B cell (primary cell): ENCODE results near the gene DNAH8.

Source experiments
- EZH2 ChIP-seq: IDR thresholded peaks from 2 replicates; pipeline ENCODE4 v1.6.1; 2012; ENCODE audit warnings: borderline replicate concordance, low read depth, mild to moderate bottlenecking, moderate library complexity, low read length; ENCODE audit not compliant: insufficient read depth, poor library complexity, severe bottlenecking
- TF ChIP-seq, protein P1 (sequence below): fragments of 200-600 bp; IDR thresholded peaks from one replicate; pipeline ENCODE4 v1.8.0; 2022; ENCODE audit warnings: antibody characterized with exemption, mild to moderate bottlenecking

DNA sequence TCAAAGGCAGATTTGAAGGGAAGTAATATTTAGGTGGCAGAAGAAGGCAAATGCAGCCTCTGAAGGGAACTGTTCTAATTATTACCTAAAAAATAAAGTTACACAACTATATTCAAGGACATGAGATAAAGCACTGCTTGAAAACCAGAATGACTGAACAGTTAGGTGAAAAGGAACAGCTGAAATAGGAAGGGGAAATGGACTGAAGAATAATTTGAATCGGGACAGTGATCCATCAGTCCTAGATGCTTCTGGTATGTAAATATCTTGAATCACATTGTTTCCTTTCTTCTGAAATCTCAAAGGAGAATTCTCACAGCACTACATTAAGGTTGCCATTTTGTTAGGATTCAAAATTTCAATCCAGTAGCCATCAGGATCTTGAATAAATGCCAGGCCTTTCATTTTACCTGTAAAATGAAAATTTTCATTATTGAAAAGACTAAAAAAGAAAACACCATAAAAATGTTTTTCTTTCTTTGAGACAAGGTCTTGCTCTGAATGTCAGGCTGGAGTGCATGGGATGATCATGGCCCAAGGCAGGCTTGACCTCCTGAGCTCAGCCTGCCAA, 38.1 kb upstream of the DNAH8 start:
- TF ChIP-seq, protein P1, sequence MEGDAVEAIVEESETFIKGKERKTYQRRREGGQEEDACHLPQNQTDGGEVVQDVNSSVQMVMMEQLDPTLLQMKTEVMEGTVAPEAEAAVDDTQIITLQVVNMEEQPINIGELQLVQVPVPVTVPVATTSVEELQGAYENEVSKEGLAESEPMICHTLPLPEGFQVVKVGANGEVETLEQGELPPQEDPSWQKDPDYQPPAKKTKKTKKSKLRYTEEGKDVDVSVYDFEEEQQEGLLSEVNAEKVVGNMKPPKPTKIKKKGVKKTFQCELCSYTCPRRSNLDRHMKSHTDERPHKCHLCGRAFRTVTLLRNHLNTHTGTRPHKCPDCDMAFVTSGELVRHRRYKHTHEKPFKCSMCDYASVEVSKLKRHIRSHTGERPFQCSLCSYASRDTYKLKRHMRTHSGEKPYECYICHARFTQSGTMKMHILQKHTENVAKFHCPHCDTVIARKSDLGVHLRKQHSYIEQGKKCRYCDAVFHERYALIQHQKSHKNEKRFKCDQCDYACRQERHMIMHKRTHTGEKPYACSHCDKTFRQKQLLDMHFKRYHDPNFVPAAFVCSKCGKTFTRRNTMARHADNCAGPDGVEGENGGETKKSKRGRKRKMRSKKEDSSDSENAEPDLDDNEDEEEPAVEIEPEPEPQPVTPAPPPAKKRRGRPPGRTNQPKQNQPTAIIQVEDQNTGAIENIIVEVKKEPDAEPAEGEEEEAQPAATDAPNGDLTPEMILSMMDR: no peak
- no peak for TF ChIP-seq EZH2
